ENCODE results near the gene AQR. TPM values are rescaled to one million over a fixed set of nuclear protein-coding genes. Genes with fewer than 3 reads are reported as not detected.
"Not testable (repeated sequence)": the region's sequence is repeated elsewhere in the genome, so short reads cannot be mapped to it uniquely, and the experiment has no call there.

Gene AQR
- total RNA-seq, 1 donor from 2014 or later: 38.0 TPM

DNA sequence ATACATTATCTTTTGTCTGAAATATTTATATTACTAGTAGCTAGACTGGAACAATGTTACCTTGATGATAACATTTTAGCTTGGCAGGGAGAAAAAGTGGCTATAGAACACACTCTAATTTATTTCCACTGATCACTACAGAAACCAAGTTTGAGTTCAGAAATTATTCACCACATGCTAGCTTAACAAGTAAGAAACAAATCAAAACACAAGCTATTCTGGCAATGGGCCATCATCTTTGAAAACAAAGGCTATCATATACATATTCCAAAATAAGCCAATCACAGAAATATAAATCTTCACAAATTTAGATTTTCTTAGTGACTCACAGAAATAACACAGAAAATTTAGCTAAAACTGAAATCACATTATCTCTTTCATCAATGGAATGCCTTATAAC is 17.1 kb downstream of the AQR start:
- no peak for DNase-seq (ENCODE audit: extremely low spot score, unreplicated experiment)
- Mint-ChIP-seq H3K9me3 (no peaks in the 10 kb centered on the region), H3K27me3 (no peaks in the 10 kb centered on the region), H3K36me3 (peaks cover 28% of the 10 kb centered on the region), H3K4me1 (ENCODE audit: unreplicated experiment) (no peaks in the 10 kb centered on the region), H3K27ac (no peak overlapping the region), H3K4me3 (no peak overlapping the region)
- TF ChIP-seq CTCF (conservative IDR thresholded peaks at IDR 0.05): no peak

DNA sequence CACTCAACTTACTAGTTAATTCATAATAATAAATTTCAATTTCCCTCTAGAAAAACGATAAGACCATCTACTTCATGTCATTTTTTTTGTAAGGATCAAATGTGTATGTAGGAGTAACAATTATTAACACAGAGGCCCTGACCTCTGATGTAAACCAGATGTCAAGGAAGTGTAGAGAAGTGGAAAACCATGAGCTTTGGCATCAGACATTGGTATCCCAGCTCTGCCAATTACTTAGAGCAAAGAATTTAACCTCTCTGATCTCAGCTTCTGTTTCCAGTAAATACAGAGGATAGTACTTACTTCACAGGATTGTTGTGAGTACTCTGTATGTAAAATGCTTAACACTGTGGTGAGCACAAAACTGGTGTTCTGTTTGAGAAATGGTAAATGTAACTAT is 17.5 kb downstream of the AQR start:
- Mint-ChIP-seq H3K9me3 (no peaks in the 10 kb centered on the region), H3K36me3 (peaks cover 29% of the 10 kb centered on the region), H3K27ac (no peak overlapping the region), H3K4me1 (ENCODE audit: unreplicated experiment) (no peaks in the 10 kb centered on the region), H3K4me3 (no peak overlapping the region), H3K27me3 (no peaks in the 10 kb centered on the region)
- DNase-seq (ENCODE audit: extremely low spot score, unreplicated experiment): no peak
- no peak for TF ChIP-seq CTCF (conservative IDR thresholded peaks at IDR 0.05)

GRCh38 chr15:34944936-34945335 is 24.6 kb downstream of the AQR start:
- Mint-ChIP-seq H3K27me3 (no peaks in the 10 kb centered on the region), H3K36me3 (peaks cover 22% of the 10 kb centered on the region), H3K4me1 (ENCODE audit: unreplicated experiment) (no peaks in the 10 kb centered on the region), H3K27ac (no peak overlapping the region), H3K9me3 (no peaks in the 10 kb centered on the region), H3K4me3 (no peak overlapping the region)
- DNase-seq (ENCODE audit: extremely low spot score, unreplicated experiment): no peak
- TF ChIP-seq CTCF (conservative IDR thresholded peaks at IDR 0.05): no peak

DNA sequence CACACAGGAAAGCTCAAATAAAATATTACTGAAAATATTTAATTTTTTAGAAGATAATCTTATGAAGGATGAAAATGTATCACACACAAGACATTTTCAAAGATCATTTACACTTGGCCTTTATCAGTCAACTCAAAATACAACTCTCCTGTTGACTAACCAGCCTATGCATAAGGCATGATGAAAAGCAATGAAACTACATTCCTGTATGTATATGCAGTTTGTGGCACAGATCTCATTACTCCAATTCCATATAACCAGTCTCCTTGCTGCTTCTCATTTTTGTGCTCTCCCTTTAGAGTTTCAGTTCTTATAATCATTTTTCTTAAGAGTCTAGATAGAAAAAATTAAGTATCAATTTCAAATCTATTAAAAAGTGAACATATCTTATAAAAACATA is 25.8 kb downstream of the AQR start:
- H3K9me3 Mint-ChIP-seq: no peaks in the 10 kb centered on the region

GRCh38 chr15:34943264-34943663 is 26.3 kb downstream of the AQR start:
- H3K9me3 Mint-ChIP-seq; H3K27me3 Mint-ChIP-seq; DNase-seq (ENCODE audit: extremely low spot score, unreplicated experiment); H3K4me3 Mint-ChIP-seq; H3K27ac Mint-ChIP-seq; H3K4me1 Mint-ChIP-seq (ENCODE audit: unreplicated experiment): not testable (repeated sequence)
- peaks cover 24% of the 10 kb centered on the region for H3K36me3 Mint-ChIP-seq

More for the DNA sequence above, 25.8 kb downstream of the AQR start:
- no peak for TF ChIP-seq CTCF (conservative IDR thresholded peaks at IDR 0.05)
- peaks cover 25% of the 10 kb centered on the region for H3K36me3 Mint-ChIP-seq
- H3K4me1 Mint-ChIP-seq (ENCODE audit: unreplicated experiment): no peaks in the 10 kb centered on the region
- no peaks in the 10 kb centered on the region for H3K27me3 Mint-ChIP-seq
- no peak overlapping the region for H3K4me3 Mint-ChIP-seq
- DNase-seq (ENCODE audit: extremely low spot score, unreplicated experiment): no peak
- H3K27ac Mint-ChIP-seq: no peak overlapping the region

DNA sequence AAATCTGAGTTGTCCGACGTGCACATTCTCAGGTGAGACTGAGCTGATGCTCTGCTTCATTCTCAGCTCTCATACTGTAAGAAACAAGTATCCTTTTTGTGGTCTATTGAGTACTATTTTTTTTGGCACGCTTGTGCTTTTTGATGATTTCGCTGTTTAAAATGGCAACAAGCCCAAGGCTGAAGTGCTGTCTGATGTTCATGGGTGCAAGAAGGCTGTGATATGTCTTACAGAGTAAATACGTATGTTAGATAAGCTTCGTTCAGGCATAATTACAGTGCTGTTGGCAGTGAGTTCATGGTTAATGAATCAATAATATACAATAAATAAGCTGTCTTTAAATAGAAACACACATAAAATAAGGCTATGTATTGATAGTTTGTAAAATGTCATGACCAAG is 27.2 kb downstream of the AQR start:
- H3K36me3 Mint-ChIP-seq: peaks cover 15% of the 10 kb centered on the region
- no peaks in the 10 kb centered on the region for H3K4me1 Mint-ChIP-seq (ENCODE audit: unreplicated experiment)
- H3K4me3 Mint-ChIP-seq: no peak overlapping the region
- no peak overlapping the region for H3K27ac Mint-ChIP-seq
- H3K27me3 Mint-ChIP-seq: no peaks in the 10 kb centered on the region
- no peak for TF ChIP-seq CTCF (conservative IDR thresholded peaks at IDR 0.05)
- H3K9me3 Mint-ChIP-seq: no peaks in the 10 kb centered on the region
- DNase-seq (ENCODE audit: extremely low spot score, unreplicated experiment): no peak

Data from type B pancreatic cell (in vitro differentiated cells).